GM23338 (cell line): ENCODE data around the gene EPB41L5.

ENCODE experiments used
- CREB1 ChIP-seq: fragments of 250-450 bp; sonication (Bioruptor Pico); IDR thresholded peaks from 2 replicates; pipeline ENCODE4 v1.5.0; 2020; ENCODE audit warnings: low read depth, mild to moderate bottlenecking, moderate library complexity
- EZH2 ChIP-seq: fragments of 200-600 bp; sonication (generic); IDR thresholded peaks from one replicate; pipeline ENCODE4 v1.8.0; 2017; ENCODE audit warnings: antibody characterized with exemption, mild to moderate bottlenecking, low read depth; ENCODE audit not compliant: unreplicated experiment
- EZH2phosphoT487 ChIP-seq: fragments of 200-600 bp; sonication (generic); IDR thresholded peaks from one replicate; pipeline ENCODE4 v1.8.1; 2018; ENCODE audit warnings: antibody characterized with exemption; ENCODE audit not compliant: unreplicated experiment
- JUNB ChIP-seq: IDR thresholded peaks from one replicate; pipeline ENCODE4 v1.6.1; 2016; ENCODE audit warnings: antibody characterized with exemption; ENCODE audit not compliant: unreplicated experiment
- POLR2AphosphoS5 ChIP-seq: IDR thresholded peaks from 2 replicates; pipeline ENCODE4 v1.6.1; 2016; ENCODE audit warnings: antibody characterized with exemption, low read depth
- STAT1 ChIP-seq: IDR thresholded peaks from one replicate; pipeline ENCODE4 v1.6.1; 2016; ENCODE audit warnings: antibody characterized with exemption; ENCODE audit not compliant: unreplicated experiment
- ZNF114 ChIP-seq: fragments of 250-450 bp; sonication (Bioruptor Pico); IDR thresholded peaks from 2 replicates; pipeline ENCODE4 v1.5.0; 2020; ENCODE audit warnings: mild to moderate bottlenecking, moderate library complexity
- ZNF331 ChIP-seq: fragments of 250-450 bp; sonication (Bioruptor Pico); IDR thresholded peaks from 2 replicates; pipeline ENCODE4 v1.5.0; 2020; ENCODE audit warnings: low read depth, mild to moderate bottlenecking, moderate library complexity
- TF ChIP-seq, protein P1 (sequence below), 2 experiments: fragments of 200-600 bp in 1 of 2; sonication (generic) in 1 of 2; conservative IDR thresholded peaks; 2 replicates each; pipeline versions ENCODE4 v1.5.1 to v1.6.1; 2016 to 2017; ENCODE audit warnings: antibody characterized with exemption in 2 of 2, low read depth in 2 of 2, mild to moderate bottlenecking in 2 of 2, moderate library complexity in 1 of 2
- TF ChIP-seq, protein P2 (sequence below): IDR thresholded peaks from one replicate; pipeline ENCODE4 v1.6.1; 2018; ENCODE audit warnings: antibody characterized with exemption; ENCODE audit not compliant: unreplicated experiment
- TF ChIP-seq, protein P3 (sequence below): IDR thresholded peaks from 2 replicates; pipeline ENCODE4 v1.6.1; 2016; ENCODE audit warnings: antibody characterized with exemption

DNA sequence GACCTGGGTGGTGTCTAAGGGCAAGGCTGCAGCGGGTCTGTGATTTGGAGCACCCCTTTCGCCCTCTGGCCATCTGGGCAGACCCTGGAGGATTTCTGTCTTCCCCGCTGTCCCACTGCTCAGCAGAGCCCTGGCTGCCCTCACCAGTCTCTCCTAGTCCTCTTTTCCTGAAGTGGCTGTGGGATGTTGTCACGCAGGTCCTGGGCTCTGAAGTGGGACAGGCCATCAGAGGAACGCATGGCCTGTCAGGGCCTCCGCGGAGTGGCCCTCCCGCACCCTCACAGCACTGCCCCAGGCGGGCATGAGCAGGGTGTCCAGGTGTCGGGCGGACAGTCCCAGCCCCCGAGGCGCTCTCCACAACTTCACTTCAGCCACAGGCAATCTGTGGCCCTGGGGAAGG lies 211.4 kb downstream of the EPB41L5 start:
- TF ChIP-seq ZNF331 (CRISPR knock-in tag) (no peak), EZH2 (no peak), CREB1 (CRISPR knock-in tag) (no peak), STAT1 (no peak), POLR2AphosphoS5 (no peak), JUNB (no peak), EZH2phosphoT487 (no peak), ZNF114 (CRISPR knock-in tag) (no peak)
- TF ChIP-seq, protein P1, sequence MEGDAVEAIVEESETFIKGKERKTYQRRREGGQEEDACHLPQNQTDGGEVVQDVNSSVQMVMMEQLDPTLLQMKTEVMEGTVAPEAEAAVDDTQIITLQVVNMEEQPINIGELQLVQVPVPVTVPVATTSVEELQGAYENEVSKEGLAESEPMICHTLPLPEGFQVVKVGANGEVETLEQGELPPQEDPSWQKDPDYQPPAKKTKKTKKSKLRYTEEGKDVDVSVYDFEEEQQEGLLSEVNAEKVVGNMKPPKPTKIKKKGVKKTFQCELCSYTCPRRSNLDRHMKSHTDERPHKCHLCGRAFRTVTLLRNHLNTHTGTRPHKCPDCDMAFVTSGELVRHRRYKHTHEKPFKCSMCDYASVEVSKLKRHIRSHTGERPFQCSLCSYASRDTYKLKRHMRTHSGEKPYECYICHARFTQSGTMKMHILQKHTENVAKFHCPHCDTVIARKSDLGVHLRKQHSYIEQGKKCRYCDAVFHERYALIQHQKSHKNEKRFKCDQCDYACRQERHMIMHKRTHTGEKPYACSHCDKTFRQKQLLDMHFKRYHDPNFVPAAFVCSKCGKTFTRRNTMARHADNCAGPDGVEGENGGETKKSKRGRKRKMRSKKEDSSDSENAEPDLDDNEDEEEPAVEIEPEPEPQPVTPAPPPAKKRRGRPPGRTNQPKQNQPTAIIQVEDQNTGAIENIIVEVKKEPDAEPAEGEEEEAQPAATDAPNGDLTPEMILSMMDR (conservative IDR thresholded peaks at IDR 0.05; ENCODE audit: low read depth in 2 of 2) = no peak
- TF ChIP-seq, protein P2, sequence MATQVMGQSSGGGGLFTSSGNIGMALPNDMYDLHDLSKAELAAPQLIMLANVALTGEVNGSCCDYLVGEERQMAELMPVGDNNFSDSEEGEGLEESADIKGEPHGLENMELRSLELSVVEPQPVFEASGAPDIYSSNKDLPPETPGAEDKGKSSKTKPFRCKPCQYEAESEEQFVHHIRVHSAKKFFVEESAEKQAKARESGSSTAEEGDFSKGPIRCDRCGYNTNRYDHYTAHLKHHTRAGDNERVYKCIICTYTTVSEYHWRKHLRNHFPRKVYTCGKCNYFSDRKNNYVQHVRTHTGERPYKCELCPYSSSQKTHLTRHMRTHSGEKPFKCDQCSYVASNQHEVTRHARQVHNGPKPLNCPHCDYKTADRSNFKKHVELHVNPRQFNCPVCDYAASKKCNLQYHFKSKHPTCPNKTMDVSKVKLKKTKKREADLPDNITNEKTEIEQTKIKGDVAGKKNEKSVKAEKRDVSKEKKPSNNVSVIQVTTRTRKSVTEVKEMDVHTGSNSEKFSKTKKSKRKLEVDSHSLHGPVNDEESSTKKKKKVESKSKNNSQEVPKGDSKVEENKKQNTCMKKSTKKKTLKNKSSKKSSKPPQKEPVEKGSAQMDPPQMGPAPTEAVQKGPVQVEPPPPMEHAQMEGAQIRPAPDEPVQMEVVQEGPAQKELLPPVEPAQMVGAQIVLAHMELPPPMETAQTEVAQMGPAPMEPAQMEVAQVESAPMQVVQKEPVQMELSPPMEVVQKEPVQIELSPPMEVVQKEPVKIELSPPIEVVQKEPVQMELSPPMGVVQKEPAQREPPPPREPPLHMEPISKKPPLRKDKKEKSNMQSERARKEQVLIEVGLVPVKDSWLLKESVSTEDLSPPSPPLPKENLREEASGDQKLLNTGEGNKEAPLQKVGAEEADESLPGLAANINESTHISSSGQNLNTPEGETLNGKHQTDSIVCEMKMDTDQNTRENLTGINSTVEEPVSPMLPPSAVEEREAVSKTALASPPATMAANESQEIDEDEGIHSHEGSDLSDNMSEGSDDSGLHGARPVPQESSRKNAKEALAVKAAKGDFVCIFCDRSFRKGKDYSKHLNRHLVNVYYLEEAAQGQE = no peak
- TF ChIP-seq, protein P3, sequence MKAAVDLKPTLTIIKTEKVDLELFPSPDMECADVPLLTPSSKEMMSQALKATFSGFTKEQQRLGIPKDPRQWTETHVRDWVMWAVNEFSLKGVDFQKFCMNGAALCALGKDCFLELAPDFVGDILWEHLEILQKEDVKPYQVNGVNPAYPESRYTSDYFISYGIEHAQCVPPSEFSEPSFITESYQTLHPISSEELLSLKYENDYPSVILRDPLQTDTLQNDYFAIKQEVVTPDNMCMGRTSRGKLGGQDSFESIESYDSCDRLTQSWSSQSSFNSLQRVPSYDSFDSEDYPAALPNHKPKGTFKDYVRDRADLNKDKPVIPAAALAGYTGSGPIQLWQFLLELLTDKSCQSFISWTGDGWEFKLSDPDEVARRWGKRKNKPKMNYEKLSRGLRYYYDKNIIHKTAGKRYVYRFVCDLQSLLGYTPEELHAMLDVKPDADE = no peak
